ENCODE measurements around the gene ADPRHL1.

- TF ChIP-seq POLR2A (IDR thresholded peaks at IDR 0.05) (no peak), CTCF (IDR thresholded peaks at IDR 0.05) (no peak)
Measured at GRCh38 chr13:113393226-113393562, 60.1 kb downstream of the ADPRHL1 start.
